ENCODE results near the gene LBHD2.

DNA sequence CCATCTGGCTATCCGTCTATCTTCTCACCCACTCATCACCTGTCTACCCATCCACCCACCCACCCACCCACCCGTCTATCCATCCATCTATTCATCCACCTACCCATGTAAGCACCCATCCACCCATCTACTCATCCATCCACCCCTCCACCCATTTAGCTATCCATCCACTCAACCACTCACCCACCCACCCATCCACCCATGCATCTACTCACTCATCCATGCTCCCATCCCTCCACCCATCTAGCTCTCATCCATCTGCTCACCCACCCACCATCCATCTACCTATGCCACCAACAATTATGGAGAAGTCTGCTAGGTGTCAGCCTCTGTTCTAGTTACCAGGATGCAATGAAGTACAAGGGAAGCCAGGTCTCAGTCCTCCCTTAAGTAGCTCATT, 50.4 kb downstream of the LBHD2 start:
- no peak for TF ChIP-seq GABPA (IDR thresholded peaks at IDR 0.05; ENCODE audit: borderline replicate concordance, insufficient read depth, low read length)
- TF ChIP-seq, protein P1, sequence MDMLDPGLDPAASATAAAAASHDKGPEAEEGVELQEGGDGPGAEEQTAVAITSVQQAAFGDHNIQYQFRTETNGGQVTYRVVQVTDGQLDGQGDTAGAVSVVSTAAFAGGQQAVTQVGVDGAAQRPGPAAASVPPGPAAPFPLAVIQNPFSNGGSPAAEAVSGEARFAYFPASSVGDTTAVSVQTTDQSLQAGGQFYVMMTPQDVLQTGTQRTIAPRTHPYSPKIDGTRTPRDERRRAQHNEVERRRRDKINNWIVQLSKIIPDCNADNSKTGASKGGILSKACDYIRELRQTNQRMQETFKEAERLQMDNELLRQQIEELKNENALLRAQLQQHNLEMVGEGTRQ (IDR thresholded peaks at IDR 0.05; ENCODE audit: low read length): no peak
